Heart right ventricle (tissue), 16 donors: ENCODE data around the gene CUL2. TPM values are rescaled to one million over a fixed set of nuclear protein-coding genes. Genes with fewer than 3 reads are reported as not detected.
A peak's percentile ranks its signal among the peaks of the same experiment; 100 is the strongest.

Experiments used
- ATAC-seq, 8 donors: fragments of 200-7000 bp; cut with Tn5 transposase; one replicate each; pipeline ENCODE4 v1.9.1; 2020; ENCODE audit warnings: mild to moderate bottlenecking in 8 of 8, moderate library complexity in 8 of 8, moderate number of reproducible peaks in 1 of 8
- DNase-seq, 2 donors: peaks; one replicate each; pipeline ENCODE4 v3.0.0-alpha.2; 2020
- H3K27ac ChIP-seq, 10 donors: fragments of 200-600 bp; sonication (generic) in 2 of 10; one replicate each; pipeline versions ENCODE4 v1.5.0 to v1.8.0; 2020 to 2022; ENCODE audit warnings: mild to moderate bottlenecking in 3 of 10
- H3K27me3 ChIP-seq, 7 donors: fragments of 200-600 bp; one replicate each; pipeline ENCODE4 v1.8.0; 2021 to 2022; ENCODE audit warnings: mild to moderate bottlenecking in 2 of 7
- H3K36me3 ChIP-seq, 9 donors: fragments of 200-600 bp; sonication (generic) in 1 of 9; one replicate each; pipeline versions ENCODE4 v1.5.0 to v1.8.0; 2020 to 2022; ENCODE audit warnings: mild to moderate bottlenecking in 2 of 9
- H3K4me1 ChIP-seq, 9 donors: fragments of 200-600 bp; sonication (generic) in 1 of 9; one replicate each; pipeline versions ENCODE4 v1.5.0 to v1.8.0; 2020 to 2022; ENCODE audit warnings: mild to moderate bottlenecking in 4 of 9
- H3K4me3 ChIP-seq, 10 donors: fragments of 200-600 bp; sonication (generic) in 2 of 10; one replicate each; pipeline versions ENCODE4 v1.5.0 to v1.8.0; 2020 to 2022; ENCODE audit warnings: mild to moderate bottlenecking in 7 of 10, moderate library complexity in 2 of 10
- H3K9me3 ChIP-seq, 11 donors: fragments of 200-600 bp in 10 of 11; sonication (generic) in 2 of 11; one replicate each; pipeline versions ENCODE4 v1.5.0 to v1.8.0; 2013 to 2022; ENCODE audit warnings: mild to moderate bottlenecking in 2 of 11, control low read depth in 1 of 11, moderate library complexity in 1 of 11
- CTCF ChIP-seq, 9 donors: fragments of 200-600 bp; sonication (generic) in 2 of 9; IDR thresholded peaks; one replicate each; pipeline versions ENCODE4 v1.5.0 to v1.8.0; 2021 to 2022; ENCODE audit warnings: antibody characterized with exemption in 9 of 9, mild to moderate bottlenecking in 5 of 9, moderate library complexity in 1 of 9
- WGBS, 2 donors: extraction: QIAGEN DNeasy Blood & Tissue Kit; methylation state at CpG; one replicate each; pipeline ENCODE4 v1.1.7; 2013; ENCODE audit warnings: inconsistent platforms in 1 of 2; 5-methylcytosine and 5-hydroxymethylcytosine counted together
- intact Hi-C, 10 donors: fragments of 100-400 bp; cut with DNase I; formaldehyde crosslinking; loops; one replicate each; pipeline versions ENCODE4 v1.11.1 to v1.14.2; 2022
- polyA plus RNA-seq, 2 donors: library from polyadenylated mRNA; stranded (reverse); fragments of 200-250 nt; gene quantifications; one replicate each; pipeline ENCODE4 v1.2.3, GENCODE V29; 2013
- total RNA-seq, 10 donors: library from RNA; stranded (reverse); fragmentation: NEBNext Ultra II Directional in 3 of 10; extraction: Animal tissue kit (Norgen Biotek cat#: 25700) in 3 of 10; gene quantifications; one replicate each; pipeline versions ENCODE4 v1.2.1 to v1.2.4, GENCODE V29; 2021 to 2023
- donor health status: Arrhythmogenic right ventricular cardiomyopathy.
- donor health status: ischemic (EF 13 %, LVEDD 7.1; RV severe dilation, severe dysfunction).
- donor health status: healthy with polysubstance abuse.
- donor health status: DM: no; HTN: yes; CAD: no.
- donor health status: DM: no; HTN: no; CAD: no.
- donor health status: ischemic (EF 25% LVEDD 6.9; RV normal size, moderate dysfunction).
- donor health status: ischemic (EF 25% LVEDD 5.7; RV mildly dilated, moderate dysfunction).
- donor health status: healthy.
- donor health status: DM: yes; HTN: yes; CAD: no.
- donor health status: Ischemic cardiomyopathy.
- donor health status: ischemic (EF 35%, LVEDD 5.7; RV mildly dilated, moderate dysfunction).
- donor health status: nonischemic (EF 11% LVEDD 7.7; RV severe dilation, severe dysfunction).
- donor health status: DM: yes; HTN: yes; CAD: no.
- donor health status: PGD.
- donor health status: ischemic (EF 29% LVEDD 5.4; RV normal size, mild dysfunction).
- donor health status: nonischemic (EF 23%, LVEDD 6.1; RV moderate dilation, normal function).

Gene CUL2
- total and polyA plus RNA-seq, 12 donors: 5.7 to 39.8 (median 37.0) TPM

GRCh38 chr10:35132727-35133126, 42.6 kb upstream of the CUL2 start:
- intact Hi-C loops: no loop called here
- WGBS, 2 donors: 93 to 95% methylated on average over 2 of the region's 2 CpGs
- peak overlapping the region in 1 of 10 donors; percentile 37 for H3K27ac ChIP-seq

GRCh38 chr10:35130663-35131062, 40.5 kb upstream of the CUL2 start:
- DNase-seq (no peak), ATAC-seq (no peak)
- Histone ChIP-seq H3K4me3 (no peak overlapping the region), H3K4me1 (peaks cover 3 to 52% (median 22%) of the 10 kb centered on the region in 9 donors), H3K9me3 (no peaks in the 10 kb centered on the region), H3K27me3 (no peaks in the 10 kb centered on the region), H3K27ac (peak overlapping the region in 4 of 10 donors; percentile 0 to 42 (median 15)), H3K36me3 (no peaks in the 10 kb centered on the region)
- intact Hi-C loops: no loop called here
- TF ChIP-seq CTCF (IDR thresholded peaks at IDR 0.05): no peak
- WGBS, 2 donors: 53 to 56% methylated on average over 4 of the region's 4 CpGs

More at GRCh38 chr10:35132727-35133126, 42.6 kb upstream of the CUL2 start:
- ATAC-seq (no peak), DNase-seq (no peak)
- Histone ChIP-seq H3K4me1 (peaks cover 3 to 57% (median 26%) of the 10 kb centered on the region in 9 donors), H3K4me3 (no peak overlapping the region), H3K36me3 (no peaks in the 10 kb centered on the region), H3K27me3 (no peaks in the 10 kb centered on the region), H3K9me3 (no peaks in the 10 kb centered on the region)
- no peak for TF ChIP-seq CTCF (IDR thresholded peaks at IDR 0.05)

DNA sequence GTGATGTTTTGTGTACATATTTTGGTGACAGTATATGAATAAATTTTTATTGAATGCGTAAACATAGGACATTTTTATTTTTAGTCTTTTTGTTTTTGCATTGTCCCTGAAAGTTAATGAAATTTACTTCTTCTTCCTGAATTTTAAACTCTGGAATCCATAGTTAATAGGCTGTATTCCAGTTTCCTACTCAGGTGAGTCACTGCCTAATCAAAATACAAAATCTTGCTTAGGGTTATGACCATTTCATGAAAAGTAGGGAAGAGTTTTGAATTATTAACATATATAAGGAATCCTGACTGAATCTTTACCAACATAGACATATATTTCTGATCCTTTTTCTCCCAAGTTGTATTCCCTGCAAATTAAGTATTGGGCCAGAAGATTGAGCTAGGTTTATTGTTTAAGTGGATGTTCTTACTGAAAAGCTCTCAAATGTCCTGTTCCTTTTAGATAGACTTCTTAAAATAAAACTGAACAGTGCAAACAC, 39.1 kb upstream of the CUL2 start:
- ATAC-seq (no peak), DNase-seq (no peak)
- Histone ChIP-seq H3K27ac (peak overlapping the region in 3 of 10 donors; percentile 2 to 18 (median 14)), H3K36me3 (no peaks in the 10 kb centered on the region), H3K4me1 (peaks cover 3 to 44% (median 21%) of the 10 kb centered on the region in 9 donors), H3K27me3 (no peaks in the 10 kb centered on the region), H3K9me3 (no peaks in the 10 kb centered on the region), H3K4me3 (no peak overlapping the region)
- intact Hi-C loops: loop anchor here in 5 of 10 donors (5.0 to 10.0 kb wide), 3 partner anchors 63 to 436 kb away; partner anchors contain the start of gene CCNY (in 3 of the 5)
- 92 to 100% methylated on average over 1 of the region's 1 CpG for WGBS, 2 donors
- no peak for TF ChIP-seq CTCF (IDR thresholded peaks at IDR 0.05)

DNA sequence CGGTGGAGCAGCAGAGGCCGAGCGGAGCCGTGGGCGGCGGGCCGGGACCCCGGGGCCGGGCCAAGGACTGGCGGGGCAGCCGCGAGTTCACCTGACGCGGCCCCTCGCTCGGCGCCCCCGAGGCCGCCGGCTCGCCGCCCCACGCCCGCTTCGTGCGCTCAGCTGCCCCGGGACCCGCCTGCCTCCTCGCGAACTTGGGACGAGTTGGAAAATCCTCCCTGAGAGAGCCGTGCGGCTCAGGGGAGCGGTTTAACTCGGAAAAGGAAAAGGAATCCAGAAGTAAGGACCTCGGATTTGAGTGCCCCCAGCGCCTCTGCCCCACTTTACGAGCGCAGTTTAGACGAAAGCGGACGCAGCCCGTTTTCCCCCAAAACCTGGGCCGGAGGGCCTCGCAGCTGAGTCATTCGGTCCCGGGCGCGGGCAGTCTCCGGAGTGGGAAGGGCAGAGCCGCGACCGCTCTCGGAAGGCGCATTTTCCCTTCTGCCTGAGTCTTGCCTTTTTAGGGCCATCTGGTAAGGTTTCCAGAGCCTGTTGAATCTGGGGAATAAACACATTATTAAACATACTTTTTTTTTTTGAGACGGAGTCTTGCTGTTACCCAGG, 37.2 kb upstream of the CUL2 start:
- Histone ChIP-seq H3K27me3 (no peaks in the 10 kb centered on the region), H3K4me1 (peaks cover 3 to 38% (median 21%) of the 10 kb centered on the region in 9 donors), H3K4me3 (peak overlapping the region; percentile 57 to 92 (median 82)), H3K27ac (peak overlapping the region; percentile 97 to 100 (median 100)), H3K36me3 (no peaks in the 10 kb centered on the region), H3K9me3 (no peaks in the 10 kb centered on the region)
- DNase-seq: peak; percentile 58 to 66
- no peak for TF ChIP-seq CTCF (IDR thresholded peaks at IDR 0.05)
- 0% methylated on average over 56 of the region's 56 CpGs for WGBS, 2 donors
- intact Hi-C loops: loop anchor here in 8 of 10 donors (1.0 to 10.0 kb wide), 6 partner anchors 65 to 437 kb away; partner anchors contain the start of gene CCNY (in 3 of the 8)
- peak in 1 of 8 donors; percentile 10 for ATAC-seq
